PC-9 (cell line): ENCODE results near the gene CFAP65. TPM values are rescaled to one million over a fixed set of nuclear protein-coding genes. Genes with fewer than 3 reads are reported as not detected.

Experiments
- BruUV-seq: library from RNA; stranded (reverse); fragments of 400-500 nt; replicated peaks from 2 replicates; lab custom pipeline; 2021; lab: Mats Ljungman, UMichigan
- CTCF ChIA-PET: fragments of 300-600 bp; sonication (Branson Sonifier 250); formaldehyde crosslinking; loops from one replicate; lab custom pipeline; 2022; ENCODE audit warnings: antibody characterized with exemption; lab: Charles Lee
- POLR2A ChIA-PET: fragments of 300-600 bp; sonication (Branson Sonifier 250); formaldehyde crosslinking; loops from one replicate; lab custom pipeline; 2022; ENCODE audit warnings: antibody characterized with exemption; ENCODE audit not compliant: unreplicated experiment; lab: Charles Lee
- DNase-seq, 2 experiments: peaks; one replicate each; pipeline versions ENCODE4 v3.0.0 to v3.0.0-alpha.2; 2015 to 2022; ENCODE audit warnings: mixed read lengths in 1 of 2
- H2AFZ ChIP-seq: fragments of 200-600 bp; sonication (generic); 2 replicates; pipeline ENCODE4 v1.8.1; 2017; ENCODE audit warnings: antibody characterized with exemption
- H3F3A ChIP-seq: fragments of 200-600 bp; sonication (generic); 2 replicates; pipeline ENCODE4 v1.8.1; 2017; ENCODE audit warnings: antibody characterized with exemption, mild to moderate bottlenecking, low read depth; ENCODE audit not compliant: insufficient read depth
- H3K27ac ChIP-seq: fragments of 200-600 bp; sonication (generic); 2 replicates; pipeline ENCODE4 v1.6.1; 2016; ENCODE audit warnings: mixed run types
- H3K27me3 ChIP-seq: fragments of 200-600 bp; sonication (generic); 2 replicates; pipeline ENCODE4 v1.6.1; 2016; ENCODE audit warnings: low read depth, mixed run types; ENCODE audit not compliant: insufficient read depth
- H3K36me3 ChIP-seq: fragments of 200-600 bp; sonication (generic); 2 replicates; pipeline ENCODE4 v1.6.1; 2016; ENCODE audit warnings: low read depth, mixed run types
- H3K4me1 ChIP-seq: fragments of 200-600 bp; sonication (generic); replicated peaks from 2 replicates; pipeline ENCODE4 v1.6.1; 2016; ENCODE audit warnings: mixed run types; ENCODE audit not compliant: insufficient read depth
- H3K4me2 ChIP-seq: fragments of 200-600 bp; sonication (generic); 2 replicates; pipeline ENCODE4 v1.6.1; 2017; ENCODE audit warnings: mixed run types
- H3K4me3 ChIP-seq: fragments of 200-600 bp; sonication (generic); 2 replicates; pipeline ENCODE4 v1.6.1; 2016; ENCODE audit warnings: mixed run types
- H3K79me2 ChIP-seq: fragments of 200-600 bp; sonication (generic); 2 replicates; pipeline ENCODE4 v1.6.1; 2017; ENCODE audit warnings: low read depth, mixed run types
- H3K9me2 ChIP-seq: fragments of 200-600 bp; sonication (generic); 2 replicates; pipeline ENCODE4 v1.8.1; 2017; ENCODE audit warnings: mild to moderate bottlenecking; ENCODE audit not compliant: insufficient read depth
- H3K9me3 ChIP-seq: fragments of 200-600 bp; sonication (generic); 2 replicates; pipeline ENCODE4 v1.8.1; 2016; ENCODE audit warnings: low read depth; ENCODE audit not compliant: insufficient read depth
- H4K20me1 ChIP-seq: fragments of 200-600 bp; sonication (generic); 2 replicates; pipeline ENCODE4 v1.8.1; 2017; ENCODE audit not compliant: insufficient read depth
- EZH2 ChIP-seq: fragments of 200-600 bp; sonication (generic); IDR thresholded peaks from 2 replicates; pipeline ENCODE4 v1.8.0; 2017; ENCODE audit warnings: antibody characterized with exemption, low read depth
- intact Hi-C: fragments of 100-400 bp; cut with micrococcal nuclease; formaldehyde crosslinking; loops from one replicate; pipeline ENCODE4 v1.10.0; 2022; ENCODE audit not compliant: unreplicated experiment
- total RNA-seq: library from RNA; stranded (reverse); gene quantifications from 2 replicates; pipeline ENCODE4 v1.2.3, GENCODE V29; 2021
- TF ChIP-seq, protein P1 (sequence below): fragments of 200-600 bp; sonication (generic); conservative IDR thresholded peaks from 2 replicates; pipeline ENCODE4 v1.6.1; 2017; ENCODE audit warnings: mixed run types, antibody characterized with exemption, mild to moderate bottlenecking, moderate library complexity

CFAP65 gene
- total RNA-seq, 1 experiment from 2014 or later = not detected

DNA sequence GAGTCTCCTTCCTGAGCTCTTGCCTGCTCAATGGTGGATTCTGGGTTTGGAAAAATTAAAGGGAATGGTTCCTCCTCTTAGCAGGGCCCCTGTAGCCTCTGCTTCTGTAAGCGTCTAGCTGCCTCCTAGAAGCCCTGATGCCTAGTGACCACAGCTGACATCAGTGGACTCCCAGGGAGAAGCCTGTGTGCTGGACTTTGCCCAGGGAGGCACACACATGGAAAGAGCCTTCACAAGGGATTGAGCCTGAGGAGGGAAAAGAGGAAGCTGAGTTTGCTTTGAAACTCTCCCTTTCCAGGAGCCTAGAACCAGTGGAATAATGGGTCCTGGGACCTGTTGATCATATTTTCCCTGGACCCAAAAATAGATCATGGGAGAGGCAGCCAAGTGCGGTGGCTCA lies 1.4 kb upstream of the CFAP65 start:
- no TSS peak for BruUV-seq
- H3K9me3 ChIP-seq = no peaks in the 10 kb centered on the region
- no peaks in the 10 kb centered on the region for H3F3A ChIP-seq
- ChIA-PET POLR2A (no interaction called here), CTCF (interaction anchor here (0.5 kb wide), 1 partner anchor 154 kb away, joined by 9 read pairs; no protein-coding TSS in a partner anchor)
- no peak for DNase-seq
- H2AFZ ChIP-seq = no peak overlapping the region
- H4K20me1 ChIP-seq = no peaks in the 10 kb centered on the region
- no peak overlapping the region for H3K4me3 ChIP-seq
- no peaks in the 10 kb centered on the region for H3K36me3 ChIP-seq
- H3K9me2 ChIP-seq = no peaks in the 10 kb centered on the region
- no peaks in the 10 kb centered on the region for H3K79me2 ChIP-seq
- H3K27me3 ChIP-seq = peaks cover 53% of the 10 kb centered on the region
- no peak for TF ChIP-seq EZH2
- TF ChIP-seq, protein P1, sequence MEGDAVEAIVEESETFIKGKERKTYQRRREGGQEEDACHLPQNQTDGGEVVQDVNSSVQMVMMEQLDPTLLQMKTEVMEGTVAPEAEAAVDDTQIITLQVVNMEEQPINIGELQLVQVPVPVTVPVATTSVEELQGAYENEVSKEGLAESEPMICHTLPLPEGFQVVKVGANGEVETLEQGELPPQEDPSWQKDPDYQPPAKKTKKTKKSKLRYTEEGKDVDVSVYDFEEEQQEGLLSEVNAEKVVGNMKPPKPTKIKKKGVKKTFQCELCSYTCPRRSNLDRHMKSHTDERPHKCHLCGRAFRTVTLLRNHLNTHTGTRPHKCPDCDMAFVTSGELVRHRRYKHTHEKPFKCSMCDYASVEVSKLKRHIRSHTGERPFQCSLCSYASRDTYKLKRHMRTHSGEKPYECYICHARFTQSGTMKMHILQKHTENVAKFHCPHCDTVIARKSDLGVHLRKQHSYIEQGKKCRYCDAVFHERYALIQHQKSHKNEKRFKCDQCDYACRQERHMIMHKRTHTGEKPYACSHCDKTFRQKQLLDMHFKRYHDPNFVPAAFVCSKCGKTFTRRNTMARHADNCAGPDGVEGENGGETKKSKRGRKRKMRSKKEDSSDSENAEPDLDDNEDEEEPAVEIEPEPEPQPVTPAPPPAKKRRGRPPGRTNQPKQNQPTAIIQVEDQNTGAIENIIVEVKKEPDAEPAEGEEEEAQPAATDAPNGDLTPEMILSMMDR = no peak
- no peaks in the 10 kb centered on the region for H3K4me1 ChIP-seq
- intact Hi-C loops = no loop called here
- no peak overlapping the region for H3K27ac ChIP-seq
- H3K4me2 ChIP-seq = no peak overlapping the region

DNA sequence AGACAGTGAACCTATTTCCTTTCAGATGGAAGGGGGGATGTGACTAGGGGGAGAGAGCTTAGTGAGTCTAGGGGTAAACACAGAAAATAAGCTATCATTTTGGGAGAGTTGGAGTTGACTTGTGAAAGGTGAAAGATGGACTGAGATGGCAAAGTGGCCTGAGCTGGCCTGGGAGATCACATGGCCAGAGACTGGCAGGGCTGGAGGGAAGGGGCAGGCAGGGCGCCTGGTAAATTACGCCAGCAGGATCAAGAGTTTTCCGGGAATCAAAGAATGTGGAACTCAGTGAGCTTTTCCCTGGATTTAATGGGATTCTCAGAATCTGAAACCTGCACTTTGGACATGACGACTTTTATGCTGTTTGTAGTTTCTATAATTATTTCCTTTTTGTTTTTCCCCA lies 841 bp upstream of the CFAP65 start:
- DNase-seq = no peak
- H3F3A ChIP-seq = no peaks in the 10 kb centered on the region
- no TSS peak for BruUV-seq
- CTCF ChIA-PET = no interaction called here
- H3K4me2 ChIP-seq = no peak overlapping the region
- no peak overlapping the region for H2AFZ ChIP-seq
- H3K4me3 ChIP-seq = no peak overlapping the region
- no peaks in the 10 kb centered on the region for H4K20me1 ChIP-seq
- no peak for TF ChIP-seq EZH2
- TF ChIP-seq, protein P1 = no peak
- no peaks in the 10 kb centered on the region for H3K9me3 ChIP-seq
- H3K27me3 ChIP-seq = peaks cover 59% of the 10 kb centered on the region
- no peaks in the 10 kb centered on the region for H3K9me2 ChIP-seq
- no peaks in the 10 kb centered on the region for H3K79me2 ChIP-seq
- H3K36me3 ChIP-seq = no peaks in the 10 kb centered on the region
- POLR2A ChIA-PET = no interaction called here
- no peak overlapping the region for H3K27ac ChIP-seq
- intact Hi-C loops = no loop called here
- H3K4me1 ChIP-seq = no peaks in the 10 kb centered on the region

DNA sequence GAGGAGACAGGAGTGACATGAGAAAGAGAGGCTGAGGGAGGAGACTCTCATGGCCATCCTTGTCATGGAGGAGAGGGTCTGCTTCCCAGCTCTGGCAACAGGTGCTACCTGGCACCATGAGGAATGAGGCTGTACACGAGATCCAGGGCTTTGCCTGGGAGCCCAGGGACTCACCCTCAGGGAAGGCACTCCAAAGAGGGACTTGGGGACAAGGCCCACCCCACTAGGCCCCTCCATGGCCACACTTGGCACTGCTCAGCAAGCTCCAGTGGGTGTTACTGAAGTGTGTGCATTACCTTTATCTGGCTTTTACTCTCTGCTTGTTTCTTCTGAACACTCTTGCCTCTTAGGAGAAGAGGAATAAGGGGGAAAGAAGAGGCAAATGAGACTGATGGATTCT lies 2.7 kb downstream of the CFAP65 start:
- Histone ChIP-seq H3F3A (no peaks in the 10 kb centered on the region), H2AFZ (no peak overlapping the region), H3K4me1 (no peaks in the 10 kb centered on the region), H3K9me2 (no peaks in the 10 kb centered on the region), H3K27me3 (peaks cover 61% of the 10 kb centered on the region), H3K9me3 (no peaks in the 10 kb centered on the region), H3K4me2 (no peak overlapping the region), H3K36me3 (no peaks in the 10 kb centered on the region), H3K4me3 (no peak overlapping the region), H3K27ac (no peak overlapping the region), H3K79me2 (no peaks in the 10 kb centered on the region), H4K20me1 (no peaks in the 10 kb centered on the region)
- POLR2A ChIA-PET = no interaction called here
- no peak for DNase-seq
- intact Hi-C loops = no loop called here
- no TSS peak for BruUV-seq
- no peak for TF ChIP-seq EZH2
- TF ChIP-seq, protein P1 = no peak
- CTCF ChIA-PET = no interaction called here
